HG02852 (cell line): ENCODE measurements around the gene CYP2R1.
A peak's percentile ranks its signal among the peaks of the same experiment; 100 is the strongest.

ENCODE experiments used
- ATAC-seq: cut with Tn5 transposase; IDR thresholded peaks from one replicate; pipeline ENCODE4 v1.9.1; 2021; ENCODE audit warnings: mild to moderate bottlenecking, moderate library complexity; ENCODE audit not compliant: unreplicated experiment

The CYP2R1 gene

GRCh38 chr11:14892036-14892556, at the start of gene CYP2R1:
TSS of gene CYP2R1 (minus strand) at chr11:14892231. CDS start at chr11:14892205, 26 bp downstream.
- peak; percentile 94 for ATAC-seq

- no peak for ATAC-seq
Measured at GRCh38 chr11:14938936-14939335, 46.9 kb upstream of the CYP2R1 start.

GRCh38 chr11:14934641-14935351, 42.8 kb upstream of the CYP2R1 start:
- no peak for ATAC-seq

GRCh38 chr11:14932447-14932846, 40.4 kb upstream of the CYP2R1 start:
- no peak for ATAC-seq

GRCh38 chr11:14930369-14930768, 38.3 kb upstream of the CYP2R1 start:
- no peak for ATAC-seq

- no peak for ATAC-seq
Measured at GRCh38 chr11:14927146-14927545, 35.1 kb upstream of the CYP2R1 start.

- ATAC-seq = no peak
Measured at GRCh38 chr11:14924318-14924717, 32.3 kb upstream of the CYP2R1 start.

GRCh38 chr11:14916403-14916802, 24.4 kb upstream of the CYP2R1 start:
- ATAC-seq = no peak

- no peak for ATAC-seq
Measured at GRCh38 chr11:14914536-14914935, 22.5 kb upstream of the CYP2R1 start.

GRCh38 chr11:14908214-14908880, 16.3 kb upstream of the CYP2R1 start:
- no peak for ATAC-seq

- ATAC-seq = peak; percentile 55
Measured at GRCh38 chr11:14907411-14908213, 15.6 kb upstream of the CYP2R1 start.

- ATAC-seq = no peak
Measured at GRCh38 chr11:14906993-14907392, 15.0 kb upstream of the CYP2R1 start.

GRCh38 chr11:14906578-14906977, 14.5 kb upstream of the CYP2R1 start:
- ATAC-seq = no peak

GRCh38 chr11:14905104-14906033, 13.3 kb upstream of the CYP2R1 start:
- ATAC-seq = peak; percentile 53

GRCh38 chr11:14904745-14905103, 12.7 kb upstream of the CYP2R1 start:
- peak; percentile 48 for ATAC-seq

GRCh38 chr11:14902650-14903350, 10.8 kb upstream of the CYP2R1 start:
- ATAC-seq = no peak

- no peak for ATAC-seq
Measured at GRCh38 chr11:14898906-14899305, 6.9 kb upstream of the CYP2R1 start.

GRCh38 chr11:14898355-14898754, 6.3 kb upstream of the CYP2R1 start:
- ATAC-seq = no peak

- no peak for ATAC-seq
Measured at GRCh38 chr11:14894657-14895598, 2.9 kb upstream of the CYP2R1 start.
